CD14-positive monocyte (primary cell): Measurements from ENCODE around the gene SCD5. TPM values are rescaled to one million over a fixed set of nuclear protein-coding genes. Genes with fewer than 3 reads are reported as not detected.

Experiments
- DNase-seq, 3 donors: peaks; one replicate each; pipeline ENCODE4 v3.0.0-alpha.2; 2011 to 2022
- H2AFZ ChIP-seq: 2 replicates; pipeline ENCODE4 v1.6.0; 2012; ENCODE audit warnings: mild to moderate bottlenecking, low read depth, low read length, inconsistent platforms; ENCODE audit not compliant: insufficient read depth, poor library complexity, severe bottlenecking
- H3K27ac ChIP-seq, 2 donors: 1 replicate in 1 of 2; 2 replicates in 1 of 2; pipeline ENCODE4 v1.5.1; 2012 to 2013; ENCODE audit warnings: low read length in 2 of 2, control low read depth in 1 of 2, inconsistent platforms in 1 of 2, low read depth in 1 of 2, mild to moderate bottlenecking in 1 of 2
- H3K27me3 ChIP-seq, 2 donors: one replicate each; pipeline versions ENCODE4 v1.6.0 to v1.6.1; 2011 to 2013; ENCODE audit warnings: low read length in 2 of 2; ENCODE audit not compliant: control insufficient read depth in 2 of 2, insufficient read depth in 2 of 2
- H3K36me3 ChIP-seq, 2 donors: replicated peaks in 1 of 2; 1 replicate in 1 of 2; 2 replicates in 1 of 2; pipeline versions ENCODE4 v1.5.1 to v1.6.1; 2012 to 2013; ENCODE audit warnings: low read length in 2 of 2, control low read depth in 1 of 2, inconsistent platforms in 1 of 2, mild to moderate bottlenecking in 1 of 2; ENCODE audit not compliant: insufficient read depth in 2 of 2, control insufficient read depth in 1 of 2
- H3K4me1 ChIP-seq, 2 donors: 1 replicate in 1 of 2; 2 replicates in 1 of 2; pipeline versions ENCODE4 v1.5.1 to v1.6.1; 2012 to 2013; ENCODE audit warnings: low read length in 2 of 2, control low read depth in 1 of 2, inconsistent platforms in 1 of 2, mild to moderate bottlenecking in 1 of 2, moderate library complexity in 1 of 2; ENCODE audit not compliant: insufficient read depth in 2 of 2, control insufficient read depth in 1 of 2
- H3K4me2 ChIP-seq: replicated peaks from 2 replicates; pipeline ENCODE3; 2012; ENCODE audit warnings: low read length, moderate library complexity, mild to moderate bottlenecking; ENCODE audit not compliant: poor library complexity, severe bottlenecking; ENCODE audit errors: extremely low read depth
- H3K4me3 ChIP-seq, 3 experiments: fragments of 200-600 bp in 1 of 3; sonication (generic) in 1 of 3; replicated peaks in 1 of 3; 1 replicate in 2 of 3; 2 replicates in 1 of 3; pipeline ENCODE4 v1.5.1; 2011 to 2013; ENCODE audit warnings: low read length in 3 of 3, mild to moderate bottlenecking in 3 of 3, control low read depth in 2 of 3, low read depth in 2 of 3, inconsistent platforms in 1 of 3, moderate library complexity in 1 of 3
- H3K79me2 ChIP-seq: 2 replicates; pipeline ENCODE4 v1.6.0; 2012; ENCODE audit warnings: mild to moderate bottlenecking, control low read depth, inconsistent platforms, low read length, moderate library complexity; ENCODE audit not compliant: insufficient read depth
- H3K9ac ChIP-seq: 2 replicates; pipeline ENCODE4 v1.6.0; 2017; ENCODE audit warnings: low read length, mild to moderate bottlenecking; ENCODE audit not compliant: insufficient read depth, poor library complexity, severe bottlenecking
- H3K9me3 ChIP-seq, 2 donors: replicated peaks in 1 of 2; 1 replicate in 1 of 2; 2 replicates in 1 of 2; pipeline versions ENCODE4 v1.5.1 to v1.6.1; 2012 to 2013; ENCODE audit warnings: low read length in 2 of 2, control low read depth in 1 of 2; ENCODE audit not compliant: control insufficient read depth in 1 of 2, insufficient read depth in 1 of 2
- H4K20me1 ChIP-seq: 2 replicates; pipeline ENCODE4 v1.6.0; 2012; ENCODE audit warnings: mild to moderate bottlenecking, low read length, control low read depth, moderate library complexity; ENCODE audit not compliant: insufficient read depth
- H3K27ac Mint-ChIP-seq, 7 donors: one replicate each; pipeline ENCODE4 v1.8.0; 2020; ENCODE audit warnings: mild to moderate bottlenecking in 7 of 7, mixed read lengths in 7 of 7, moderate library complexity in 6 of 7, inconsistent platforms in 2 of 7
- H3K27me3 Mint-ChIP-seq, 3 donors: one replicate each; pipeline ENCODE4 v1.8.0; 2021 to 2022; ENCODE audit warnings: low read depth in 3 of 3, mild to moderate bottlenecking in 3 of 3, mixed read lengths in 3 of 3, moderate library complexity in 3 of 3, inconsistent platforms in 1 of 3
- H3K36me3 Mint-ChIP-seq, 2 donors: one replicate each; pipeline ENCODE4 v1.8.0; 2020; ENCODE audit warnings: mixed read lengths in 2 of 2, inconsistent platforms in 1 of 2, mild to moderate bottlenecking in 1 of 2
- H3K4me1 Mint-ChIP-seq: one replicate; pipeline ENCODE4 v1.8.0; 2020; ENCODE audit warnings: mild to moderate bottlenecking, mixed read lengths
- H3K4me3 Mint-ChIP-seq, 2 donors: one replicate each; pipeline ENCODE4 v1.8.0; 2020; ENCODE audit warnings: mild to moderate bottlenecking in 2 of 2, mixed read lengths in 2 of 2, moderate library complexity in 1 of 2
- H3K9me3 Mint-ChIP-seq, 7 donors: one replicate each; pipeline ENCODE4 v1.8.0; 2020 to 2022; ENCODE audit warnings: mixed read lengths in 7 of 7, mild to moderate bottlenecking in 6 of 7, moderate library complexity in 6 of 7, inconsistent platforms in 2 of 7
- WGBS: methylation state at CpG from one replicate; pipeline ENCODE4 v1.1.5; 2013; ENCODE audit warnings: missing lambda C conversion rate; ENCODE audit not compliant: insufficient coverage; 5-methylcytosine and 5-hydroxymethylcytosine counted together
- intact Hi-C, 2 donors: fragments of 100-400 bp; cut with micrococcal nuclease; formaldehyde crosslinking; loops; one replicate each; pipeline versions ENCODE4 v1.15.0 to v1.15.1; 2023
- polyA plus RNA-seq, 3 donors: library from polyadenylated mRNA; depleted of rRNA in 1 of 3; unstranded in 2 of 3; stranded (reverse) in 1 of 3; fragments of 300-500 nt in 2 of 3; fragments of >200 nt in 1 of 3; fragmentation: Illumina TruSeq in 2 of 3; gene quantifications; 1 replicate in 2 of 3; 2 replicates in 1 of 3; pipeline ENCODE4 v1.2.3, GENCODE V29; 2012 to 2021
- TF ChIP-seq, protein P1 (sequence below): fragments of 200-600 bp; IDR thresholded peaks from one replicate; pipeline ENCODE4 v1.8.0; 2022; ENCODE audit warnings: antibody characterized with exemption, mild to moderate bottlenecking

SCD5 gene
- polyA plus RNA-seq, 3 donors = 0.28 to 1.3 (median 0.61) TPM

DNA sequence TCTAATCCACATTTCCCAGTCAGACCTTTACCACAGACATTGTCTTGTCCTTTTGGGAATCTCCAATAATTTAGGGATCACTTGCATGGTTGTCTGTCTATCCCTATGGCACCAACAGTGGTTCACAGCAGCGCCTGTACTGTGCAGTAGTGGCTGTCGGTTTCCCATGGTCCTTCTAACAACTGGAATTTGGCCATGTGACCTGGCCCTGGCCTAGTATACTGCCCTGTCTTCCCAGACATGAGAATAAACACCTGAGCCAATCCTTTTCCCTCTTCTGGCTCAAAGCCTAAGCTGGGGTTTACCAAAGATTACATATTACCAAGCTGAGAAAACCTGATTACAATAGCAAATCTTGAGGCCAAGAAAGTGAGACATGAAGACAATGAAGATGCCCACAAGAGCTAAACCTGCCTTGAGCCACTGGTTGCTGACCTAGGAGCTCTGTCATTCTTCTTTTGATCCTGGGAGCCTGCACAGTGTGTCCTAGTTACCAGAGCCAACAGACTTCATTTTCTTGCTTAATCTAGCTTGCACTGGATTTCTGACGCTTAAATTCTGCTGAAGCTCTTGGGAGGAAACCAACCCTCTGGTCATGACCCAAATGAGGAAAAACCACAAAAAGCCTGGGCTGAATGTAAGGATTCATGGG, 92.1 kb downstream of the SCD5 start:
- peaks cover 0 to 4% (median 0%) of the 10 kb centered on the region in 3 donors for H3K27me3 Mint-ChIP-seq
- no peak overlapping the region for H2AFZ ChIP-seq
- H3K27me3 ChIP-seq = no peaks in the 10 kb centered on the region
- no peak overlapping the region for H3K4me3 Mint-ChIP-seq
- H3K4me1 ChIP-seq = no peaks in the 10 kb centered on the region
- no peak for DNase-seq
- H3K9ac ChIP-seq = no peak overlapping the region
- H3K27ac Mint-ChIP-seq = no peak overlapping the region
- no peaks in the 10 kb centered on the region for H3K9me3 Mint-ChIP-seq
- no peak overlapping the region for H3K27ac ChIP-seq
- H3K36me3 ChIP-seq = no peaks in the 10 kb centered on the region
- H3K79me2 ChIP-seq = no peaks in the 10 kb centered on the region
- WGBS = 96% methylated on average over 3 of the region's 3 CpGs
- intact Hi-C loops = loop anchor here in 1 of 2 donors (10.0 kb wide), 1 partner anchor 82 kb away; no protein-coding TSS in a partner anchor
- H3K9me3 ChIP-seq = no peaks in the 10 kb centered on the region
- TF ChIP-seq, protein P1, sequence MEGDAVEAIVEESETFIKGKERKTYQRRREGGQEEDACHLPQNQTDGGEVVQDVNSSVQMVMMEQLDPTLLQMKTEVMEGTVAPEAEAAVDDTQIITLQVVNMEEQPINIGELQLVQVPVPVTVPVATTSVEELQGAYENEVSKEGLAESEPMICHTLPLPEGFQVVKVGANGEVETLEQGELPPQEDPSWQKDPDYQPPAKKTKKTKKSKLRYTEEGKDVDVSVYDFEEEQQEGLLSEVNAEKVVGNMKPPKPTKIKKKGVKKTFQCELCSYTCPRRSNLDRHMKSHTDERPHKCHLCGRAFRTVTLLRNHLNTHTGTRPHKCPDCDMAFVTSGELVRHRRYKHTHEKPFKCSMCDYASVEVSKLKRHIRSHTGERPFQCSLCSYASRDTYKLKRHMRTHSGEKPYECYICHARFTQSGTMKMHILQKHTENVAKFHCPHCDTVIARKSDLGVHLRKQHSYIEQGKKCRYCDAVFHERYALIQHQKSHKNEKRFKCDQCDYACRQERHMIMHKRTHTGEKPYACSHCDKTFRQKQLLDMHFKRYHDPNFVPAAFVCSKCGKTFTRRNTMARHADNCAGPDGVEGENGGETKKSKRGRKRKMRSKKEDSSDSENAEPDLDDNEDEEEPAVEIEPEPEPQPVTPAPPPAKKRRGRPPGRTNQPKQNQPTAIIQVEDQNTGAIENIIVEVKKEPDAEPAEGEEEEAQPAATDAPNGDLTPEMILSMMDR = no peak
- H3K4me2 ChIP-seq = no peak overlapping the region
- H3K4me3 ChIP-seq = no peak overlapping the region
- H3K4me1 Mint-ChIP-seq = no peaks in the 10 kb centered on the region
- no peaks in the 10 kb centered on the region for H4K20me1 ChIP-seq
- H3K36me3 Mint-ChIP-seq = no peaks in the 10 kb centered on the region

DNA sequence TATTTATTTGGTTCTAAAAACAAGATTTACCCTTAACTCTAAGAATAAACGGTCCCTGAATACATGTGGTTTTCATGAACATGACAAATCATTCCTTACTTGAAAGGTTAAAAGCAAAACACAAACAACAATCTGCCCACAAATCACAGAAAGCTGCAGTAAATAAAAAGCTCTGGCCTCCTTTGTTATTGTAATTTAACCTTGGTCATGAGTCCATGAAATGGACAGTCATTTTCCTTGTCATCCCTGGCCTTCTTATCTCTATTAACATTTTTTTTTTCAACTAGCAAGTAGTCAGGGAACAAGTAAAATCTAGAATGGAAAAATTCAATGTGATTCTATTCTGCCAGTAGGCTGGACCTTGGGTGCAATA, 92.7 kb downstream of the SCD5 start:
- no peak overlapping the region for H3K27ac ChIP-seq
- no peak overlapping the region for H3K9ac ChIP-seq
- H3K9me3 ChIP-seq = no peaks in the 10 kb centered on the region
- intact Hi-C loops = loop anchor here in 1 of 2 donors (10.0 kb wide), 1 partner anchor 81 kb away; no protein-coding TSS in a partner anchor
- Mint-ChIP-seq H3K27me3 (peaks cover 0 to 4% (median 0%) of the 10 kb centered on the region in 3 donors), H3K9me3 (no peaks in the 10 kb centered on the region), H3K36me3 (no peaks in the 10 kb centered on the region), H3K4me3 (no peak overlapping the region), H3K27ac (no peak overlapping the region), H3K4me1 (no peaks in the 10 kb centered on the region)
- H3K4me3 ChIP-seq = no peak overlapping the region
- no peaks in the 10 kb centered on the region for H3K36me3 ChIP-seq
- H3K79me2 ChIP-seq = no peaks in the 10 kb centered on the region
- no CpG with 5 or more reads among the region's 1 CpG for WGBS
- no peak for DNase-seq
- no peak overlapping the region for H3K4me2 ChIP-seq
- no peaks in the 10 kb centered on the region for H4K20me1 ChIP-seq
- H3K4me1 ChIP-seq = no peaks in the 10 kb centered on the region
- H2AFZ ChIP-seq = no peak overlapping the region
- no peaks in the 10 kb centered on the region for H3K27me3 ChIP-seq
- TF ChIP-seq, protein P1 = no peak
